HepG2 (cell line): ENCODE results near the gene TRIM8. TPM values are rescaled to one million over a fixed set of nuclear protein-coding genes. Genes with fewer than 3 reads are reported as not detected.
A peak's percentile ranks its signal among the peaks of the same experiment; 100 is the strongest.

ENCODE experiments used
- CEBPB ChIP-seq: IDR thresholded peaks from 2 replicates; pipeline ENCODE4 v1.6.1; 2011; ENCODE audit warnings: low read depth, low read length, improper control_type of control experiment, borderline replicate concordance
- FIP1L1 ChIP-seq: fragments of 200-400 bp; formaldehyde crosslinking; IDR thresholded peaks from 2 replicates; pipeline ENCODE4 v1.6.1; 2018; ENCODE audit warnings: low read depth, mild to moderate bottlenecking, low read length, moderate library complexity, borderline replicate concordance; ENCODE audit not compliant: insufficient read depth
- FLYWCH1 ChIP-seq: sonication (generic); formaldehyde crosslinking; IDR thresholded peaks from 2 replicates; pipeline ENCODE4 v1.8.1; 2023; ENCODE audit warnings: mild to moderate bottlenecking, missing genetic modification reagents
- FOXJ3 ChIP-seq: sonication (generic); formaldehyde crosslinking; IDR thresholded peaks from 2 replicates; pipeline ENCODE4 v1.4.0; 2020; ENCODE audit warnings: missing genetic modification reagents, mild to moderate bottlenecking, borderline replicate concordance
- GABPA ChIP-seq, 2 experiments: IDR thresholded peaks; 2 replicates each; pipeline ENCODE4 v1.6.1; 2011 to 2016; ENCODE audit warnings: low read depth in 2 of 2, low read length in 1 of 2, missing biosample characterization in 1 of 2, missing genetic modification characterization in 1 of 2
- SIX1 ChIP-seq: sonication (generic); formaldehyde crosslinking; IDR thresholded peaks from 2 replicates; pipeline ENCODE4 v1.4.0; 2020; ENCODE audit warnings: missing genetic modification reagents, borderline replicate concordance
- ZC3H13 ChIP-seq: sonication (generic); formaldehyde crosslinking; IDR thresholded peaks from 2 replicates; pipeline ENCODE4 v1.8.1; 2023; ENCODE audit warnings: mild to moderate bottlenecking, missing genetic modification reagents, moderate library complexity
- ZNF205 ChIP-seq: IDR thresholded peaks from 2 replicates; pipeline ENCODE4 v1.6.1; 2018; ENCODE audit warnings: missing biosample characterization, missing genetic modification reagents
- ZNF230 ChIP-seq: sonication (generic); formaldehyde crosslinking; IDR thresholded peaks from 2 replicates; pipeline ENCODE4 v1.4.0; 2020; ENCODE audit warnings: mild to moderate bottlenecking, missing genetic modification reagents
- ZNF878 ChIP-seq: sonication (generic); formaldehyde crosslinking; IDR thresholded peaks from 2 replicates; pipeline ENCODE4 v1.8.1; 2023; ENCODE audit warnings: mild to moderate bottlenecking, missing genetic modification reagents, moderate library complexity
- polyA plus RNA-seq, 8 experiments: library from polyadenylated mRNA; depleted of rRNA in 3 of 8; stranded (reverse) in 7 of 8; unstranded in 1 of 8; fragments of >200 nt; fragmentation: Illumina TruSeq in 4 of 8; extraction: Trizol in 4 of 8; gene quantifications; 2 replicates each; pipeline versions ENCODE4 v1.2.1 to v1.2.3, GENCODE V29; 2011 to 2016; ENCODE audit warnings: low read depth in 4 of 8, missing spikeins in 1 of 8, mixed read lengths in 1 of 8; ENCODE audit not compliant: insufficient read depth in 1 of 8
- total RNA-seq, 5 experiments: library from RNA; depleted of rRNA; stranded (reverse); fragments of >200 nt; fragmentation: Illumina TruSeq; extraction: Trizol; gene quantifications; 2 replicates each; pipeline ENCODE4 v1.2.3, GENCODE V29; 2016; ENCODE audit warnings: low read depth in 1 of 5
- TF ChIP-seq, protein P1 (sequence below): sonication (generic); formaldehyde crosslinking; IDR thresholded peaks from 2 replicates; pipeline ENCODE4 v1.4.0; 2020; ENCODE audit warnings: missing genetic modification reagents, borderline replicate concordance
- TF ChIP-seq, protein P2 (sequence below): sonication (generic); formaldehyde crosslinking; IDR thresholded peaks from 2 replicates; pipeline ENCODE4 v1.4.0; 2020; ENCODE audit warnings: missing genetic modification reagents
- TF ChIP-seq, protein P3 (sequence below): sonication (generic); formaldehyde crosslinking; IDR thresholded peaks from 2 replicates; pipeline ENCODE4 v1.5.1; 2020; ENCODE audit warnings: mild to moderate bottlenecking, missing genetic modification reagents, borderline replicate concordance
- TF ChIP-seq, protein P4 (sequence below): sonication (generic); formaldehyde crosslinking; IDR thresholded peaks from 2 replicates; pipeline ENCODE4 v1.9.0; 2022; ENCODE audit warnings: low read depth, missing genetic modification reagents
- TF ChIP-seq, protein P5 (sequence below): sonication (generic); formaldehyde crosslinking; IDR thresholded peaks from 2 replicates; pipeline ENCODE4 v1.8.0; 2022; ENCODE audit warnings: mild to moderate bottlenecking, missing genetic modification reagents; ENCODE audit not compliant: insufficient replicate concordance

TRIM8 gene
- total and polyA plus RNA-seq, 2 of the 13 experiments (the other 11 are each of a cell fraction or from before 2014, with no cell fraction given): 38.9 to 66.5 TPM

DNA sequence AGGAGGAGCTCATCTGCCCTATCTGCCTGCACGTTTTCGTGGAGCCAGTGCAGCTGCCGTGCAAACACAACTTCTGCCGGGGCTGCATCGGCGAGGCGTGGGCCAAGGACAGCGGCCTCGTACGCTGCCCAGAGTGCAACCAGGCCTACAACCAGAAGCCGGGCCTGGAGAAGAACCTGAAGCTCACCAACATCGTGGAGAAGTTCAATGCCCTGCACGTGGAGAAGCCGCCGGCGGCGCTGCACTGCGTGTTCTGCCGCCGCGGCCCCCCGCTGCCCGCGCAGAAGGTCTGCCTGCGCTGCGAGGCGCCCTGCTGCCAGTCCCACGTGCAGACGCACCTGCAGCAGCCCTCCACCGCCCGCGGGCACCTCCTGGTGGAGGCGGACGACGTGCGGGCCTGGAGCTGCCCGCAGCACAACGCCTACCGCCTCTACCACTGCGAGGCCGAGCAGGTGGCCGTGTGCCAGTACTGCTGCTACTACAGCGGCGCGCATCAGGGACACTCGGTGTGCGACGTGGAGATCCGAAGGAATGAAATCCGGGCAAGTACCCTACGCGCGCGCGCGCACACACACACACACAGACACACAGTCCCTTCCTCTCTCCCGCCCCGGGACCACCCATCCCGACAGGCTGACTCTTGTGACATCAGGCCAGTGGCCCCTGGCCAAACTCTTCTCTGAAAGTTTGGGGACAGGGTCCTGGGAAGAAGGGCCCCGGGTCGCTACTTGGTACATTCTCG, 538 bp downstream of the TRIM8 start (continued):
- TF ChIP-seq, protein P1, sequence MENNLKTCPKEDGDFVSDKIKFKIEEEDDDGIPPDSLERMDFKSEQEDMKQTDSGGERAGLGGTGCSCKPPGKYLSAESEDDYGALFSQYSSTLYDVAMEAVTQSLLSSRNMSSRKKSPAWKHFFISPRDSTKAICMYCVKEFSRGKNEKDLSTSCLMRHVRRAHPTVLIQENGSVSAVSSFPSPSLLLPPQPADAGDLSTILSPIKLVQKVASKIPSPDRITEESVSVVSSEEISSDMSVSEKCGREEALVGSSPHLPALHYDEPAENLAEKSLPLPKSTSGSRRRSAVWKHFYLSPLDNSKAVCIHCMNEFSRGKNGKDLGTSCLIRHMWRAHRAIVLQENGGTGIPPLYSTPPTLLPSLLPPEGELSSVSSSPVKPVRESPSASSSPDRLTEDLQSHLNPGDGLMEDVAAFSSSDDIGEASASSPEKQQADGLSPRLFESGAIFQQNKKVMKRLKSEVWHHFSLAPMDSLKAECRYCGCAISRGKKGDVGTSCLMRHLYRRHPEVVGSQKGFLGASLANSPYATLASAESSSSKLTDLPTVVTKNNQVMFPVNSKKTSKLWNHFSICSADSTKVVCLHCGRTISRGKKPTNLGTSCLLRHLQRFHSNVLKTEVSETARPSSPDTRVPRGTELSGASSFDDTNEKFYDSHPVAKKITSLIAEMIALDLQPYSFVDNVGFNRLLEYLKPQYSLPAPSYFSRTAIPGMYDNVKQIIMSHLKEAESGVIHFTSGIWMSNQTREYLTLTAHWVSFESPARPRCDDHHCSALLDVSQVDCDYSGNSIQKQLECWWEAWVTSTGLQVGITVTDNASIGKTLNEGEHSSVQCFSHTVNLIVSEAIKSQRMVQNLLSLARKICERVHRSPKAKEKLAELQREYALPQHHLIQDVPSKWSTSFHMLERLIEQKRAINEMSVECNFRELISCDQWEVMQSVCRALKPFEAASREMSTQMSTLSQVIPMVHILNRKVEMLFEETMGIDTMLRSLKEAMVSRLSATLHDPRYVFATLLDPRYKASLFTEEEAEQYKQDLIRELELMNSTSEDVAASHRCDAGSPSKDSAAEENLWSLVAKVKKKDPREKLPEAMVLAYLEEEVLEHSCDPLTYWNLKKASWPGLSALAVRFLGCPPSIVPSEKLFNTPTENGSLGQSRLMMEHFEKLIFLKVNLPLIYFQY (CRISPR knock-in tag): peak; percentile 17; the same call in 1 of the 2 replicates
- 0 out of 2 replicates have a peak, but pooled peaks have one; percentile 93 for TF ChIP-seq ZNF230 (CRISPR knock-in tag)
- TF ChIP-seq SIX1 (CRISPR knock-in tag): no peak
- TF ChIP-seq, protein P2, sequence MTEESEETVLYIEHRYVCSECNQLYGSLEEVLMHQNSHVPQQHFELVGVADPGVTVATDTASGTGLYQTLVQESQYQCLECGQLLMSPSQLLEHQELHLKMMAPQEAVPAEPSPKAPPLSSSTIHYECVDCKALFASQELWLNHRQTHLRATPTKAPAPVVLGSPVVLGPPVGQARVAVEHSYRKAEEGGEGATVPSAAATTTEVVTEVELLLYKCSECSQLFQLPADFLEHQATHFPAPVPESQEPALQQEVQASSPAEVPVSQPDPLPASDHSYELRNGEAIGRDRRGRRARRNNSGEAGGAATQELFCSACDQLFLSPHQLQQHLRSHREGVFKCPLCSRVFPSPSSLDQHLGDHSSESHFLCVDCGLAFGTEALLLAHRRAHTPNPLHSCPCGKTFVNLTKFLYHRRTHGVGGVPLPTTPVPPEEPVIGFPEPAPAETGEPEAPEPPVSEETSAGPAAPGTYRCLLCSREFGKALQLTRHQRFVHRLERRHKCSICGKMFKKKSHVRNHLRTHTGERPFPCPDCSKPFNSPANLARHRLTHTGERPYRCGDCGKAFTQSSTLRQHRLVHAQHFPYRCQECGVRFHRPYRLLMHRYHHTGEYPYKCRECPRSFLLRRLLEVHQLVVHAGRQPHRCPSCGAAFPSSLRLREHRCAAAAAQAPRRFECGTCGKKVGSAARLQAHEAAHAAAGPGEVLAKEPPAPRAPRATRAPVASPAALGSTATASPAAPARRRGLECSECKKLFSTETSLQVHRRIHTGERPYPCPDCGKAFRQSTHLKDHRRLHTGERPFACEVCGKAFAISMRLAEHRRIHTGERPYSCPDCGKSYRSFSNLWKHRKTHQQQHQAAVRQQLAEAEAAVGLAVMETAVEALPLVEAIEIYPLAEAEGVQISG (CRISPR knock-in tag): peak; percentile 73
- TF ChIP-seq ZNF205 (CRISPR knock-in tag): no peak; the same call in 1 of the 2 replicates
- no peak for TF ChIP-seq GABPA (IDR thresholded peaks at IDR 0.05; ENCODE audit: low read depth, low read length)
- TF ChIP-seq GABPA (CRISPR knock-in tag; IDR thresholded peaks at IDR 0.05; ENCODE audit: low read depth): no peak
- TF ChIP-seq, protein P3, sequence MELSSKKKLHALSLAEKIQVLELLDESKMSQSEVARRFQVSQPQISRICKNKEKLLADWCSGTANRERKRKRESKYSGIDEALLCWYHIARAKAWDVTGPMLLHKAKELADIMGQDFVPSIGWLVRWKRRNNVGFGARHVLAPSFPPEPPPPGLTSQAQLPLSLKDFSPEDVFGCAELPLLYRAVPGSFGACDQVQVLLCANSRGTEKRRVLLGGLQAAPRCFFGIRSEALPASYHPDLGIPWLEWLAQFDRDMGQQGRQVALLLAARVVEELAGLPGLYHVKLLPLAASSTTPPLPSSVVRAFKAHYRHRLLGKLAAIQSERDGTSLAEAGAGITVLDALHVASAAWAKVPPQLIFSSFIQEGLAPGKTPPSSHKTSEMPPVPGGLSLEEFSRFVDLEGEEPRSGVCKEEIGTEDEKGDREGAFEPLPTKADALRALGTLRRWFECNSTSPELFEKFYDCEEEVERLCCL (CRISPR knock-in tag): no peak
- peak; percentile 99 for TF ChIP-seq ZC3H13 (CRISPR knock-in tag)
- TF ChIP-seq ZNF878 (CRISPR knock-in tag): no peak; the same call in 1 of the 2 replicates
- TF ChIP-seq, protein P4, sequence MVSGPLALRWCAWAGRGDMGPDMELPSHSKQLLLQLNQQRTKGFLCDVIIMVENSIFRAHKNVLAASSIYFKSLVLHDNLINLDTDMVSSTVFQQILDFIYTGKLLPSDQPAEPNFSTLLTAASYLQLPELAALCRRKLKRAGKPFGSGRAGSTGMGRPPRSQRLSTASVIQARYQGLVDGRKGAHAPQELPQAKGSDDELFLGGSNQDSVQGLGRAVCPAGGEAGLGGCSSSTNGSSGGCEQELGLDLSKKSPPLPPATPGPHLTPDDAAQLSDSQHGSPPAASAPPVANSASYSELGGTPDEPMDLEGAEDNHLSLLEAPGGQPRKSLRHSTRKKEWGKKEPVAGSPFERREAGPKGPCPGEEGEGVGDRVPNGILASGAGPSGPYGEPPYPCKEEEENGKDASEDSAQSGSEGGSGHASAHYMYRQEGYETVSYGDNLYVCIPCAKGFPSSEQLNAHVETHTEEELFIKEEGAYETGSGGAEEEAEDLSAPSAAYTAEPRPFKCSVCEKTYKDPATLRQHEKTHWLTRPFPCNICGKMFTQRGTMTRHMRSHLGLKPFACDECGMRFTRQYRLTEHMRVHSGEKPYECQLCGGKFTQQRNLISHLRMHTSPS (CRISPR knock-in tag): peak; percentile 87
- TF ChIP-seq FLYWCH1 (CRISPR knock-in tag): peak; percentile 93; the same call in 1 of the 2 replicates
- no peak; the same call in 1 of the 2 replicates for TF ChIP-seq FIP1L1
- TF ChIP-seq, protein P5, sequence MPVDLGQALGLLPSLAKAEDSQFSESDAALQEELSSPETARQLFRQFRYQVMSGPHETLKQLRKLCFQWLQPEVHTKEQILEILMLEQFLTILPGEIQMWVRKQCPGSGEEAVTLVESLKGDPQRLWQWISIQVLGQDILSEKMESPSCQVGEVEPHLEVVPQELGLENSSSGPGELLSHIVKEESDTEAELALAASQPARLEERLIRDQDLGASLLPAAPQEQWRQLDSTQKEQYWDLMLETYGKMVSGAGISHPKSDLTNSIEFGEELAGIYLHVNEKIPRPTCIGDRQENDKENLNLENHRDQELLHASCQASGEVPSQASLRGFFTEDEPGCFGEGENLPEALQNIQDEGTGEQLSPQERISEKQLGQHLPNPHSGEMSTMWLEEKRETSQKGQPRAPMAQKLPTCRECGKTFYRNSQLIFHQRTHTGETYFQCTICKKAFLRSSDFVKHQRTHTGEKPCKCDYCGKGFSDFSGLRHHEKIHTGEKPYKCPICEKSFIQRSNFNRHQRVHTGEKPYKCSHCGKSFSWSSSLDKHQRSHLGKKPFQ (CRISPR knock-in tag): peak; percentile 29
- no peak for TF ChIP-seq CEBPB
- 0 out of 2 replicates have a peak, but pooled peaks have one; percentile 33 for TF ChIP-seq FOXJ3 (CRISPR knock-in tag)
